Fibroblast of gingiva (primary cell): Measurements from ENCODE around the gene TMEM184B.

ENCODE experiments used
- DNase-seq: peaks from one replicate; pipeline ENCODE4 v3.0.0-alpha.2; 2011; ENCODE audit warnings: low read depth

Gene TMEM184B

DNA sequence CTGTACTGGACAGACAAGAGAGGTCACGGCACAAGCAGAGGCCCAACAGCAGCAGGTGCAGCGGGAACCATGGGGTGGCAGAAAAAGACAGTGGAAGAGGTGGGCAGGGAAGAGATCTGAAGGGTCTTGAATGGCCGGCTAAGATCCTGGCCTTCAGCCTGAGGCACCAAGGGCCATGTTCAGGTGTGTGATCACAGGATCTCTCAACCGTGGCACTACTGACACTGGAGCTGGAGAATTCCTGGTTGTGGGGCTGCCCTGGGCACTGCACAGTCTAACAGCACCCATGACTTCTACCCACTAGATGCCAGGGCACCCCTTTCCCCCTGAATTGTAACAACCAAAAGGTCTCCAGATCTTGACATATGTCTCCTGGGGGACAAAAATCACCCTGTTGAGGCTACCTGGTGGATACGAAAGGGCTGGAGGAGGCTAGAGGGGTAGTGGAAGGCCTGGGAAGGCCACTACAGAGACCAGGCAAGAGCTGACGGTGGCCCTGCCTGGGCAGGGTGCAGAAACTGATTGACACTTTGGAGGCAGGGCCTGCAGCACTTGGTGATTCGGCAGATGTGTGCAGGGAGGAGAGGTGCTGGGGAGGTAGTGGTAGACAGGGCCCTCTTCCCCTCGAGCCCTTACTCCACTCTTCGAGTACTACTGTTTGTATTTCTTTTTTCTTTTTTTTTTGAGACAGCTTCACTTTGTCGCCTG is 36.1 kb upstream of the TMEM184B start:
- DNase-seq, result no peak

DNA sequence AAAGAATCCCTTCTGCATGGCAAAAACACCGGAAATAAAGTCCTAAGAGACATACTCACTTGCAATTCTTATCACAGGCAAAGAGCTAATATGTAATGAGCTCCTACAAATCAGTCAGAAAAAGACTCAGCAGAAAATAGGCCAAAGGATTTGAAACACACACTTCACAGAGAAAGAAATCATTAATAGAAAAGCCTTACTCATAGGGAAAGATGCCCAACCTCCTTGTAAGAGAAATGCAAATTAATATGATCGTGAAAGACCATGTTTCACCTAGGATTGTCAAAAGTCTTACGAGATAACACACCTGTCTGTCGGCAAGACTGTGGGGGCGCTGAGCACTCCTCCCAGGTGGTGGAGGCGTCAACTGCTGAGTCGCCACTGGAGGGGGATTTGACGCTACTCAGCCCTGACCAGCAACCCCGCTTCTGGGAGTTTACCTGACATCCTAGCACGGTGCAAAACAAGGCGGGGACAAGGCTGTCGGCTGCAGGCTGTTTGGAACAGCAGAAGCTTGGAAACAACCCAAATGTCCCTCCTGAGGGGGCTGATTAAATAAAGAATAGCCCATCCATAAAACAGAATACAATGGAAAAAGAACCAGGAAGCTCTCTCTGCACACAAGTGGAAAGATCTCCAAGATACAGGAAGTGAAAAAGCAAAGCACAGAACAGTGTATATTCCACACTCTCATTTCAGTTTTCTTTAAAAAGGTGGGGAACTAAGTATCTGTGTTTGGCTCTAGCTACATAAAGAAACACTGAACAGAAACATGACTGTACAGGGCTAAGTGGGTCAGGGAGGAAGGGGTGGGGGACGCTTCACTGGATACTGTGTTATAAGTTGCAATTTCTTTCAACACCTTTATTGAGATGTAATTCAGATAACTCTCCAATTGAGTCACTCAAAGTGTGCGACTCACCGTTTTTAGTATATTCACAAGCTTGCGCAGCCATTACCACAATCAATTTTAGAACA is 33.0 kb upstream of the TMEM184B start:
- no peak for DNase-seq

GRCh38 chr22:38304526-38304925 is 31.7 kb upstream of the TMEM184B start:
- DNase-seq, result peak; percentile 24

- DNase-seq, result peak; percentile 28
Observed at GRCh38 chr22:38303974-38304373, 31.2 kb upstream of the TMEM184B start.

DNA sequence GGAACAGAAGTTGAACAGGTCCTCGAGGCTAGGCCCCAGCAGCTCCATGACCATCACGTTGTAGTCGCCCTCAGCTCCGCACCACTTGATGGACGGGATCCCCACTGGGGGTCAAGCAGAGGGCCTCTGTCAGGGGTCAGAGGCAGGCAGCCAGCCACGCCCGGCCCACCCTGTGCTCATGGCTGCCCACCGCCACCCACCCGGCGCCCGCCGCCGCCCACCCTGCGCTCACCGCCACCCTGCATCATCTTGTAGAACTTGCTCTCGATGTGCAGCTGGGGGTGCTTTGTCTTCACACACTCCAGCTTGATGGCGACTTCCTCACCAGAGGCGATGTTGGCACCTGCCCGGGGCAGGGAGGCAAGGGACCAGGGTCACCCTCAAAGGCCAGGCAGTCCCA is 30.1 kb upstream of the TMEM184B start:
- no peak for DNase-seq

- no peak for DNase-seq
Observed at GRCh38 chr22:38300946-38301345, 28.1 kb upstream of the TMEM184B start.

- DNase-seq, result no peak
Observed at GRCh38 chr22:38300197-38300945, 27.6 kb upstream of the TMEM184B start.

DNA sequence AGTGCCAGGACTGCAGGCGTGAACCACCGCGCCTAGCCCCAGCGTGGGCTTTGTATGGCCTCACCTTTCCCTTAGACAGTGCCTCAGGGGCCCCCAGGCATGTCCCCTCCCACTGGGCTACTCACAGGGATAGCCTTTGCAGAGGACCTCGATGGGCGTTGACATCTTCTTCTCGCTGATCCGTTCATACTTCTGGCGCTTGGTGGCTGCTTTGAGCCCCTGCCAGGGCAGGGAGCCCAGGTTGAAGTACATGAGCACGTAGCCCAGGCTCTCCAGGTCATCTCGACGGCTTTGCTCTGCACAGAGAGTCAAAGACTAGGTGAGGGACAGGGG is 26.9 kb upstream of the TMEM184B start:
- no peak for DNase-seq

DNA sequence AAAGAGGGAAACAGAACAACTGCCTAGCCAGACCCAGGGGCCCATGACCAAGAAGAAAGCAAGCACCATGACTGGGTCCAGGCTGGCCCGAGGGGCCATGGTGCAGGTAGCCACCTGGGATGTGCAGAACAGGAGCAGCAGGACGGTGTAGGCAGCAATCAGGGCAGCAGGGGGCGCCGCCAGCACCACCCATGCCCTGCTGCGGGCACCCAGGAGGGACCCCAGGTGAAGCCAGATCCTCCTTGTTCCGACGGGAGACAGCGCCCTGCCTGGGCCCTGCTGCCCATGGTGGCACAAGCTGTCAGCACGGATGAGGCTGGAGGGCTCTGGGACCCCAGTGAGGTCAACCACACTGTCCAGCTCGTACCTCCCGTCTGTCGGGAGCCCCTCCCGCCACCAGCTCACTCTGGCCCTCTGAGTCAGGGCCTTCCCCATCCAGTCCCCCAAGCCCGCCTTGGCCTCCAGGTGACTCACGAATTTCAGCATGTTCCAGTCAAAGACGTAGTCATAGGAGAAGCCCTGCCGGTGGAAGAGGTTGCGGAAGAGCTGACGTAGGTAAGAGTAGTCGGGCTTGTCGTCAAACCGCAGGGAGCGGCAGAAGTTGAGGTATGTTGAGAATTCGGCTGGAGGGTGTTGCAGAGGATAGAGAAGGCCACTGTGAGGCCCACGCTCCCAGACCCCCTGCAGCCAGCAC is 25.6 kb upstream of the TMEM184B start:
- DNase-seq, result peak; percentile 56

DNA sequence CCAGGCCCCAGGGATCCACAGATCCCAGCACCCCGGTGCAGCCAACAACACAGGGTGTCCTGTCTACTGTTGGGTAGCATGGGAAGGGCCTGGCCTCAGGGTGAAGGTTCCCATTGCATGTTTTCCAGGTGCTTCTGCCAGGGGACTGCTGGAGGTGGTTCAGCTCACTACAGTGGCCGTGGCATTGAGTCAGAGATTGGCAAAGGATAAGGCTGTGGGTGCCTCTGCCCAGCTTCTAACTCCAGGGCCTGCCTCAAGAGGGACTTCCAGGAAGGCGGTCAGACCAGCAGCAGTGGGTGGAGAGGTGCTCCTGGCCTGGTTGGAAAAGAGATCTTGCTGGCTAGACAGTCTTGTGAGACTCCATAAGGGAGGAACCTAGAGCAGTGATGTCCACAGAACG is 23.6 kb upstream of the TMEM184B start:
- no peak for DNase-seq

DNA sequence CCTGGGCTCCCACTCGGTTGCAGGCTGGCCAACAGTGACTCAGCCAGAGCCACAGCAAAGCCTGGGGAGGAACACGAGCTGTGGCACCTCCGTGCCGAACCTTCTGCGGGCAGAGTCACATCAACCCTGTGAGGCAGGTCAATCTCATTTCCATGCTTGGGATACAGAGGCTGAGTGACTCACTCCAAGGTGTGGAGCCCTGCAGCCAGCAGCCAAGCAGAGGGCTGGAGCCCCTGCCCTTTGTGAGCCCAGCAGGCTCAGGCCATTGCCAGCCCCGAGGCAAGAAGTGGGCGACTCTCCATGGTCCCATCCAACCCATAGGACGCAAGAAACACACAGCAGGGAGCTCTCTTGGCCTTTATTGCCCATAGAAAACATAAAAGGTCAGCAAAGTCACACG is 23.1 kb upstream of the TMEM184B start:
- no peak for DNase-seq

DNA sequence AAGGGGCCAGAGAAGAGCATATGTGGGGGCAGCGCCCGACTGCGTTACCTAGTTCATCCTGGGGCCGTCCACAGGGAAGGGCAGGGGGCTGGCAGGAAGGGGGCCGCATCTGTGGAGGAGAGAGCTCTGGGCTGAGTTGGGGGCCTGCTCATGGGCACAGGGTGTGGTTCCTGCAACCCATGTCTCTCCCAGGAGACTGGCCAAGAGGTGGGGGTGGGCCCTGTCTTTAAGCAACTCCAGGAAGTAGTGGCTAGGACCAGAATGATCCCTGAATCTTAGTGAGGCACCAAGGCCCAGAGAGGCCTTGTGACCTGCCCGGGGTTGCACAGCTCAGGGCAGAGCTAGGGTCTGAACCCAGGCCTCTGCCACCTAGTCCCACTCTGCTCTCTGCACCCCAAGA is 22.5 kb upstream of the TMEM184B start:
- no peak for DNase-seq

GRCh38 chr22:38294193-38294592 is 21.4 kb upstream of the TMEM184B start:
- no peak for DNase-seq

GRCh38 chr22:38292694-38293093 is 19.9 kb upstream of the TMEM184B start:
- no peak for DNase-seq

GRCh38 chr22:38291201-38291777 is 18.5 kb upstream of the TMEM184B start:
- no peak for DNase-seq

DNA sequence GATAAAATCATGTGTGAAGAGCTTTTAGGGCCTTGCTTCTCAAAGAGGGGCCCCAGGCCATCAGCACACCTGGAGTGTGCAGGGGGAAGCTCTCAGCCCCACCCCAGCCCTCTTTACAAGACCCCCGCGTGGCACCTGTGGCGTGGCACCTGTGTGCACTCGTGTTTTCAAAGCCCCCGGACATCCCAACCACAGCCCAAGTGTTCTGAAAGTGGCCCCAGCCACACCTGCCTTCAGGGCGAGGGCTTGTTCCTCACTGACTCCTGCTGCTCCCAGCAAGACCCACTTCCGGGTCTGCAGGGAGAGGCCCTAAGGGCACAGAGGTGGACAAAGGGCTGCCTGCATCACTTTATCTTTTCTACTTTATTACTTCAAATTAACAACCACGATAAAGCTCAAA is 17.5 kb upstream of the TMEM184B start:
- DNase-seq, result no peak

GRCh38 chr22:38289583-38290082 is 16.8 kb upstream of the TMEM184B start:
- no peak for DNase-seq

DNA sequence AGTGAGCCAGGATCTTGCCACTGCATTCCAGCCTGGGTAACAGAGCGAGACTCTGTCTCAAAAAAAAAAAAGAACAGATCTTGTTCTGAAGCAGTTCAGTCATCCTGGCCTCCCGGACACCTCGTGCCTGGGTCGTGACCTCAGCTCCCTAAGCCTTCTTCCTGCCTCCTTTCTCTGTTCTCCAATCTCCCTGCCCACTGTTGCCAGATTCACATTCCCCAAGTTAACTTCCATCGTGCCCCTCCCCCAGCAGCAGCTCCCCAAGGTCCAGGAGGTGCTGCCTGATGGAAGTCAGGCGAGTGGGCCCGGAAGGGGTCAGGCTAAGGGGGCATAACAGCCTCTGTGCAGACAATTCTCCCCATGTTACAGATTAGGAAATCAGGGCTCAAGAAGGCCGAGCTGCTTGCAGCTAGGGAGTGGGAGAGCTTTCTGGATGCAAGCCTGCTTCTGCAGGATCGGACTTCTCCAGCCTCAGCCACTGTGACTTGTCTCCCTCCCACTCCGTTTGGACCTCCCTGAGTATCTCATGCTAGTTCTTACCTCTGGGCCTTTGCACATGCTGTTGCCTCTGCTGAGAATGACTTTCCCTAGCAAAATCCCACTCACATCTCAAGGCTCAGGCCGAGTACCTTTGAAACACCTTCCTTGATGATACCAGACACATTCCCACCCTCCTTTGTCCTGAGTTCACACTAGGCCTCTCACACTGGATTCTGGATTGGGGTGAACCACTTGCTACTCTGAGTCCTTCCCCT is 14.3 kb upstream of the TMEM184B start:
- DNase-seq, result no peak

DNA sequence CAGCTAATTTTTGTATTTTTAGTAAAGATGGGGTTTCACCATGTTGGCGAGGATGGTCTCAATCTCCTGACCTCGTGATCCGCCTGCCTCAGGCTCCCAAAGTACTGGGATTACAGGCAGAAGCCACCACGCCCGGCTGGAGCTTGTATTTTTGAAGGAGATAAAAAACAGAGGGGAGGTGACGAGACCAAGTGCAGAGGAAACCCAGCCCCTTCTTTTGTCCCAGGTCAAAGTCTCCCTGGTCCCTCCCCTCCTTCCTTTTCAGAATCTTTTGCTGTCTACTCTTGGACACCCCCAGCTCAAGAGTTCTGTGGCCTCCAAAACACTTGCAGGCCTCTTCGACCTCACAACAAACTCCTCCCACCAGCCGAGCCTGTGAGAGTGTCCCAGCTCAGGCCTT is 12.2 kb upstream of the TMEM184B start:
- no peak for DNase-seq

DNA sequence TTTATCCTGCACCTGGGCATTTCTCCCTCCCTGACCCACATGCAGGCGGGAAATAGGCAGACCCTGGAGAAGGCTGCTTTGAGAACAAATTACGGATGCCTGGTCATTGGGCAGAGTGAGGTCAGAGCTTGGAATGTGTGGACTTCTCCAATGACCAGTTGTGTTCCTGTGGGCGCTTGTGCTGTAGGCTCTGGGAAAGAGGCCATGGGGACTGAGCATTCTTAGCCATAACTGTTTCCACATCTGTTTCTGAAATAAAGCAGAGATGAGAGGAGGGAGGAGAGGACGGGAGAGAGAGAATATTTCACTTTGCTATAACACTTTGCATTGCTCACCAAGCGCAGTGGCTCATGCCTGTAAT is 11.2 kb upstream of the TMEM184B start:
- peak; percentile 96 for DNase-seq

- DNase-seq, result no peak
Observed at GRCh38 chr22:38282397-38282796, 9.6 kb upstream of the TMEM184B start.
